HepG2 (cell line): ENCODE data around the gene TMEFF2. TPM values are rescaled to one million over a fixed set of nuclear protein-coding genes. Genes with fewer than 3 reads are reported as not detected.

ENCODE experiments used
- ATAC-seq: fragments of 200-7000 bp; cut with Tn5 transposase; 3 replicates; pipeline ENCODE4 v1.9.1; 2020; ENCODE audit warnings: mild to moderate bottlenecking, moderate library complexity
- BruUV-seq: library from RNA; stranded (reverse); fragments of 400-500 nt; replicated peaks from 2 replicates; lab custom pipeline; 2021; lab: Mats Ljungman, UMichigan
- CTCF ChIA-PET: fragments of 300-600 bp; formaldehyde crosslinking; extraction: SDS; loops from one replicate; lab custom pipeline; 2021; ENCODE audit warnings: low total read pairs, inconsistent platforms, low intra/inter-chr PET ratio; lab: Yijun Ruan, JAX
- POLR2A ChIA-PET: fragments of 350-600 bp; sonication (Branson Sonifier 250); formaldehyde crosslinking; loops from one replicate; lab custom pipeline; 2020; ENCODE audit warnings: antibody characterized with exemption, inconsistent platforms; lab: Yijun Ruan, JAX
- DNase-seq: peaks from one replicate; pipeline ENCODE4 v3.0.0-alpha.2; 2015; ENCODE audit warnings: low spot score
- FAIRE-seq: peaks from 3 replicates; lab custom pipeline; 2011; peaks lifted over from hg19 to GRCh38; lab: Jason Lieb, UNC
- H2AFZ ChIP-seq: one replicate; pipeline ENCODE4 v1.6.1; 2011; ENCODE audit warnings: low read length, inconsistent platforms
- H3K27ac ChIP-seq: fragments of 300-600 bp; 3 replicates; pipeline ENCODE4 v1.8.0; 2011; ENCODE audit warnings: mixed run types, mild to moderate bottlenecking, mixed read lengths, low read length, inconsistent platforms; ENCODE audit not compliant: insufficient read depth; ENCODE audit errors: extremely low read length
- H3K27me3 ChIP-seq, 2 experiments: fragments of 200-600 bp in 1 of 2; 2 replicates in 1 of 2; 3 replicates in 1 of 2; pipeline versions ENCODE4 v1.6.0 to v1.8.0; 2011; ENCODE audit warnings: low read length in 2 of 2, mild to moderate bottlenecking in 2 of 2, moderate library complexity in 2 of 2, inconsistent platforms in 1 of 2; ENCODE audit not compliant: insufficient read depth in 2 of 2, control insufficient read depth in 1 of 2
- H3K36me3 ChIP-seq, 2 experiments: fragments of 200-600 bp in 1 of 2; replicated peaks in 1 of 2; 2 replicates in 1 of 2; 3 replicates in 1 of 2; pipeline versions ENCODE4 v1.5.1 to v1.8.0; 2011; ENCODE audit warnings: low read length in 2 of 2, inconsistent platforms in 1 of 2; ENCODE audit not compliant: insufficient read depth in 2 of 2, control insufficient read depth in 1 of 2
- H3K4me1 ChIP-seq: 2 replicates; pipeline ENCODE4 v1.5.1; 2012; ENCODE audit warnings: low read length, inconsistent platforms; ENCODE audit not compliant: insufficient read depth
- H3K4me2 ChIP-seq: 2 replicates; pipeline ENCODE4 v1.6.0; 2011; ENCODE audit warnings: low read depth, low read length, inconsistent platforms
- H3K4me3 ChIP-seq, 3 experiments: fragments of 200-600 bp in 1 of 3; sonication (generic), shearing (Covaris generic) in 1 of 3; replicated peaks in 1 of 3; 2 replicates each; pipeline ENCODE4 v1.5.1; 2011 to 2016; ENCODE audit warnings: low read length in 3 of 3, inconsistent platforms in 2 of 3, low read depth in 2 of 3, mild to moderate bottlenecking in 2 of 3, control low read depth in 1 of 3, mixed read lengths in 1 of 3; ENCODE audit not compliant: insufficient read depth in 1 of 3
- H3K79me2 ChIP-seq: one replicate; pipeline ENCODE4 v1.6.1; 2011; ENCODE audit warnings: low read length, inconsistent platforms; ENCODE audit not compliant: insufficient read depth
- H3K9ac ChIP-seq: 2 replicates; pipeline ENCODE4 v1.6.0; 2011; ENCODE audit warnings: mild to moderate bottlenecking, low read depth, low read length, inconsistent platforms; ENCODE audit not compliant: insufficient read depth
- H3K9me3 ChIP-seq: 2 replicates; pipeline ENCODE4 v1.5.1; 2012; ENCODE audit warnings: mild to moderate bottlenecking, low read length
- H4K20me1 ChIP-seq: 2 replicates; pipeline ENCODE4 v1.6.0; 2011; ENCODE audit warnings: inconsistent platforms, mild to moderate bottlenecking, low read length, moderate library complexity; ENCODE audit not compliant: insufficient read depth
- FOXP4 ChIP-seq: sonication (generic); formaldehyde crosslinking; IDR thresholded peaks from 2 replicates; pipeline ENCODE4 v1.4.0; 2020; ENCODE audit warnings: missing genetic modification reagents
- HES4 ChIP-seq: sonication (generic); formaldehyde crosslinking; IDR thresholded peaks from 2 replicates; pipeline ENCODE4 v1.9.0; 2021; ENCODE audit warnings: mild to moderate bottlenecking, missing genetic modification reagents, borderline replicate concordance
- HHEX ChIP-seq: IDR thresholded peaks from 2 replicates; pipeline ENCODE4 v1.6.1; 2016; ENCODE audit warnings: control low read depth
- KLF13 ChIP-seq: sonication (generic); formaldehyde crosslinking; IDR thresholded peaks from 2 replicates; pipeline ENCODE4 v1.4.0; 2020; ENCODE audit warnings: mild to moderate bottlenecking, missing genetic modification reagents
- RAD51 ChIP-seq: fragments of 450-650 bp; IDR thresholded peaks from 2 replicates; pipeline ENCODE4 v1.6.1; 2016; ENCODE audit warnings: borderline replicate concordance
- SMC3 ChIP-seq: IDR thresholded peaks from 2 replicates; pipeline ENCODE4 v1.6.1; 2011; ENCODE audit warnings: low read length, improper control_type of control experiment
- SP5 ChIP-seq: IDR thresholded peaks from 2 replicates; pipeline ENCODE4 v1.6.1; 2016; ENCODE audit warnings: low read depth, borderline replicate concordance
- SRY ChIP-seq: sonication (generic); formaldehyde crosslinking; IDR thresholded peaks from 2 replicates; pipeline ENCODE4 v1.8.0; 2022; ENCODE audit warnings: mild to moderate bottlenecking, missing genetic modification reagents
- ZC3H4 ChIP-seq: sonication (generic); formaldehyde crosslinking; IDR thresholded peaks from 2 replicates; pipeline ENCODE4 v1.4.0; 2020; ENCODE audit warnings: missing genetic modification reagents, borderline replicate concordance
- ZNF264 ChIP-seq: sonication (generic); formaldehyde crosslinking; IDR thresholded peaks from 2 replicates; pipeline ENCODE4 v1.4.0; 2020; ENCODE audit warnings: missing genetic modification reagents
- ZNF446 ChIP-seq: sonication (generic); formaldehyde crosslinking; IDR thresholded peaks from 2 replicates; pipeline ENCODE4 v1.5.0; 2020; ENCODE audit warnings: mild to moderate bottlenecking, missing genetic modification reagents
- ZNF564 ChIP-seq: sonication (generic); formaldehyde crosslinking; IDR thresholded peaks from 2 replicates; pipeline ENCODE4 v1.8.1; 2023; ENCODE audit warnings: mild to moderate bottlenecking, missing genetic modification reagents
- ZNF747 ChIP-seq: sonication (generic); formaldehyde crosslinking; IDR thresholded peaks from 2 replicates; pipeline ENCODE4 v1.8.1; 2023; ENCODE audit warnings: missing genetic modification reagents, mild to moderate bottlenecking, borderline replicate concordance
- ZSCAN12 ChIP-seq: sonication (generic); formaldehyde crosslinking; IDR thresholded peaks from 2 replicates; pipeline ENCODE4 v1.9.0; 2021; ENCODE audit warnings: mild to moderate bottlenecking, missing genetic modification reagents
- ZSCAN31 ChIP-seq: sonication (generic); formaldehyde crosslinking; IDR thresholded peaks from 2 replicates; pipeline ENCODE4 v1.5.0; 2020; ENCODE audit warnings: low read depth, mild to moderate bottlenecking, missing genetic modification reagents
- WGBS: methylation state at CpG from one replicate; pipeline ENCODE4 v1.1.6; 2017; ENCODE audit warnings: low lambda C conversion rate; 5-methylcytosine and 5-hydroxymethylcytosine counted together
- in situ Hi-C: cut with HindIII; loops from 2 replicates; pipeline ENCODE4 v1.10.0; 2017; ENCODE audit warnings: low pct_unique_long_range_greater_than_20kb; ENCODE audit not compliant: extremely low pct_ligation_motif_present
- intact Hi-C: fragments of 100-400 bp; cut with micrococcal nuclease; formaldehyde crosslinking; loops from one replicate; pipeline ENCODE4 v1.10.0; 2022; ENCODE audit not compliant: unreplicated experiment
- polyA plus RNA-seq, 8 experiments: library from polyadenylated mRNA; depleted of rRNA in 3 of 8; stranded (reverse) in 7 of 8; unstranded in 1 of 8; fragments of >200 nt; fragmentation: Illumina TruSeq in 4 of 8; extraction: Trizol in 4 of 8; gene quantifications; 2 replicates each; pipeline versions ENCODE4 v1.2.1 to v1.2.3, GENCODE V29; 2011 to 2016; ENCODE audit warnings: low read depth in 4 of 8, missing spikeins in 1 of 8, mixed read lengths in 1 of 8; ENCODE audit not compliant: insufficient read depth in 1 of 8
- total RNA-seq, 5 experiments: library from RNA; depleted of rRNA; stranded (reverse); fragments of >200 nt; fragmentation: Illumina TruSeq; extraction: Trizol; gene quantifications; 2 replicates each; pipeline ENCODE4 v1.2.3, GENCODE V29; 2016; ENCODE audit warnings: low read depth in 1 of 5
- TF ChIP-seq, protein P1 (sequence below): sonication (generic); formaldehyde crosslinking; IDR thresholded peaks from 2 replicates; pipeline ENCODE4 v1.5.1; 2020; ENCODE audit warnings: missing genetic modification reagents, mild to moderate bottlenecking, borderline replicate concordance
- TF ChIP-seq, protein P2 (sequence below): sonication (generic); formaldehyde crosslinking; IDR thresholded peaks from 2 replicates; pipeline ENCODE4 v1.4.0; 2020; ENCODE audit warnings: missing genetic modification reagents

Gene TMEFF2
- total and polyA plus RNA-seq, 2 of the 13 experiments (the other 11 are each of a cell fraction or from before 2014, with no cell fraction given) = not detected

GRCh38 chr2:192122141-192122540 lies 72.6 kb downstream of the TMEFF2 start:
- ATAC-seq (no peak), FAIRE-seq (no peak), DNase-seq (no peak)
- Histone ChIP-seq H3K36me3 (no peaks in the 10 kb centered on the region), H3K79me2 (no peaks in the 10 kb centered on the region), H3K27ac (no peak overlapping the region), H3K4me2 (no peak overlapping the region), H3K4me3 (no peak overlapping the region), H2AFZ (no peak overlapping the region), H3K4me1 (no peaks in the 10 kb centered on the region), H4K20me1 (no peaks in the 10 kb centered on the region), H3K9ac (no peak overlapping the region), H3K27me3 (no peaks in the 10 kb centered on the region), H3K9me3 (peaks cover 6% of the 10 kb centered on the region)
- intact Hi-C loops (no loop called here), in situ Hi-C loops (no loop called here)
- BruUV-seq = no TSS peak
- TF ChIP-seq ZNF264 (CRISPR knock-in tag) = no peak
- no peak for TF ChIP-seq SP5
- TF ChIP-seq FOXP4 (CRISPR knock-in tag) = no peak
- TF ChIP-seq ZSCAN31 (CRISPR knock-in tag) = no peak
- TF ChIP-seq, protein P1, sequence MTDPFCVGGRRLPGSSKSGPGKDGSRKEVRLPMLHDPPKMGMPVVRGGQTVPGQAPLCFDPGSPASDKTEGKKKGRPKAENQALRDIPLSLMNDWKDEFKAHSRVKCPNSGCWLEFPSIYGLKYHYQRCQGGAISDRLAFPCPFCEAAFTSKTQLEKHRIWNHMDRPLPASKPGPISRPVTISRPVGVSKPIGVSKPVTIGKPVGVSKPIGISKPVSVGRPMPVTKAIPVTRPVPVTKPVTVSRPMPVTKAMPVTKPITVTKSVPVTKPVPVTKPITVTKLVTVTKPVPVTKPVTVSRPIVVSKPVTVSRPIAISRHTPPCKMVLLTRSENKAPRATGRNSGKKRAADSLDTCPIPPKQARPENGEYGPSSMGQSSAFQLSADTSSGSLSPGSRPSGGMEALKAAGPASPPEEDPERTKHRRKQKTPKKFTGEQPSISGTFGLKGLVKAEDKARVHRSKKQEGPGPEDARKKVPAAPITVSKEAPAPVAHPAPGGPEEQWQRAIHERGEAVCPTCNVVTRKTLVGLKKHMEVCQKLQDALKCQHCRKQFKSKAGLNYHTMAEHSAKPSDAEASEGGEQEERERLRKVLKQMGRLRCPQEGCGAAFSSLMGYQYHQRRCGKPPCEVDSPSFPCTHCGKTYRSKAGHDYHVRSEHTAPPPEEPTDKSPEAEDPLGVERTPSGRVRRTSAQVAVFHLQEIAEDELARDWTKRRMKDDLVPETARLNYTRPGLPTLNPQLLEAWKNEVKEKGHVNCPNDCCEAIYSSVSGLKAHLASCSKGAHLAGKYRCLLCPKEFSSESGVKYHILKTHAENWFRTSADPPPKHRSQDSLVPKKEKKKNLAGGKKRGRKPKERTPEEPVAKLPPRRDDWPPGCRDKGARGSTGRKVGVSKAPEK (CRISPR knock-in tag) = no peak
- TF ChIP-seq ZNF747 = no peak
- TF ChIP-seq SMC3 = no peak
- TF ChIP-seq ZNF446 = no peak
- no peak for TF ChIP-seq SRY (CRISPR knock-in tag)
- TF ChIP-seq HHEX = no peak
- no peak for TF ChIP-seq HES4 (CRISPR knock-in tag)
- no peak for TF ChIP-seq ZC3H4 (CRISPR knock-in tag)
- TF ChIP-seq RAD51 = no peak
- TF ChIP-seq, protein P2, sequence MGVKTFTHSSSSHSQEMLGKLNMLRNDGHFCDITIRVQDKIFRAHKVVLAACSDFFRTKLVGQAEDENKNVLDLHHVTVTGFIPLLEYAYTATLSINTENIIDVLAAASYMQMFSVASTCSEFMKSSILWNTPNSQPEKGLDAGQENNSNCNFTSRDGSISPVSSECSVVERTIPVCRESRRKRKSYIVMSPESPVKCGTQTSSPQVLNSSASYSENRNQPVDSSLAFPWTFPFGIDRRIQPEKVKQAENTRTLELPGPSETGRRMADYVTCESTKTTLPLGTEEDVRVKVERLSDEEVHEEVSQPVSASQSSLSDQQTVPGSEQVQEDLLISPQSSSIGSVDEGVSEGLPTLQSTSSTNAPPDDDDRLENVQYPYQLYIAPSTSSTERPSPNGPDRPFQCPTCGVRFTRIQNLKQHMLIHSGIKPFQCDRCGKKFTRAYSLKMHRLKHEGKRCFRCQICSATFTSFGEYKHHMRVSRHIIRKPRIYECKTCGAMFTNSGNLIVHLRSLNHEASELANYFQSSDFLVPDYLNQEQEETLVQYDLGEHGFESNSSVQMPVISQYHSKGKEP (CRISPR knock-in tag) = no peak
- TF ChIP-seq ZSCAN12 (CRISPR knock-in tag) = no peak
- no peak for TF ChIP-seq ZNF564 (CRISPR knock-in tag)
- TF ChIP-seq KLF13 (CRISPR knock-in tag) = no peak
- WGBS = 5% methylated on average over 1 of the region's 1 CpG
- CTCF ChIA-PET = no interaction called here
- POLR2A ChIA-PET = no interaction called here
